HG03439 (cell line): ENCODE data around the gene MAB21L3.
"Not testable (repeated sequence)": the region's sequence is repeated elsewhere in the genome, so short reads cannot be mapped to it uniquely, and the experiment has no call there.

ENCODE experiments used
- ATAC-seq: cut with Tn5 transposase; IDR thresholded peaks from one replicate; pipeline ENCODE4 v1.9.1; 2021; ENCODE audit warnings: mild to moderate bottlenecking, moderate library complexity; ENCODE audit not compliant: unreplicated experiment

The MAB21L3 gene

GRCh38 chr1:116133696-116134475 is 22.7 kb downstream of the MAB21L3 start:
- ATAC-seq, result no peak

- no peak for ATAC-seq
Observed at GRCh38 chr1:116134476-116134773, 23.2 kb downstream of the MAB21L3 start.

GRCh38 chr1:116138277-116138792 is 27.1 kb downstream of the MAB21L3 start:
- ATAC-seq, result no peak

GRCh38 chr1:116139592-116140134 is 28.5 kb downstream of the MAB21L3 start:
- no peak for ATAC-seq

GRCh38 chr1:116144151-116144550 is 33.0 kb downstream of the MAB21L3 start:
- ATAC-seq, result no peak

- not testable (repeated sequence) for ATAC-seq
Observed at GRCh38 chr1:116146447-116147113, 35.4 kb downstream of the MAB21L3 start.

- no peak for ATAC-seq
Observed at GRCh38 chr1:116147114-116147510, 35.9 kb downstream of the MAB21L3 start.

- no peak for ATAC-seq
Observed at GRCh38 chr1:116147972-116148371, 36.8 kb downstream of the MAB21L3 start.

GRCh38 chr1:116148967-116149366 is 37.8 kb downstream of the MAB21L3 start:
- ATAC-seq, result no peak

- ATAC-seq, result no peak
Observed at GRCh38 chr1:116150368-116150767, 39.2 kb downstream of the MAB21L3 start.

GRCh38 chr1:116151739-116152576 is 40.8 kb downstream of the MAB21L3 start:
- ATAC-seq, result peak; percentile 93

GRCh38 chr1:116152577-116152943 is 41.4 kb downstream of the MAB21L3 start:
- no peak for ATAC-seq

GRCh38 chr1:116152950-116153691 is 41.9 kb downstream of the MAB21L3 start:
- ATAC-seq, result no peak

- ATAC-seq, result no peak
Observed at GRCh38 chr1:116153692-116154031, 42.5 kb downstream of the MAB21L3 start.

- no peak for ATAC-seq
Observed at GRCh38 chr1:116154536-116154935, 43.3 kb downstream of the MAB21L3 start.

GRCh38 chr1:116157096-116157495 is 45.9 kb downstream of the MAB21L3 start:
- no peak for ATAC-seq

- ATAC-seq, result no peak
Observed at GRCh38 chr1:116159177-116159576, 48.0 kb downstream of the MAB21L3 start.

- ATAC-seq, result no peak
Observed at GRCh38 chr1:116159611-116160010, 48.4 kb downstream of the MAB21L3 start.

- no peak for ATAC-seq
Observed at GRCh38 chr1:116161390-116161789, 50.2 kb downstream of the MAB21L3 start.

GRCh38 chr1:116161877-116162390 is 50.7 kb downstream of the MAB21L3 start:
- no peak for ATAC-seq
